H1 (cell line): ENCODE results near the gene BPIFB6. TPM values are rescaled to one million over a fixed set of nuclear protein-coding genes. Genes with fewer than 3 reads are reported as not detected.

Experiments used
- CTCF ChIA-PET: fragments of 300-600 bp; sonication (Branson Sonifier 250); formaldehyde crosslinking; loops from one replicate; lab custom pipeline; 2021; ENCODE audit not compliant: partially characterized antibody; lab: Charles Lee
- POLR2A ChIA-PET: fragments of 300-600 bp; sonication (Branson Sonifier 250); formaldehyde crosslinking; loops from one replicate; lab custom pipeline; 2021; ENCODE audit warnings: inconsistent platforms; ENCODE audit not compliant: partially characterized antibody; lab: Charles Lee
- DNase-seq, 2 experiments: peaks; one replicate each; pipeline versions ENCODE4 v3.0.0 to v3.0.0-alpha.2; 2010 to 2022; ENCODE audit warnings: low spot score in 2 of 2, low read depth in 1 of 2, mixed read lengths in 1 of 2
- FAIRE-seq: peaks from 2 replicates; lab custom pipeline; 2011; peaks lifted over from hg19 to GRCh38; lab: Jason Lieb, UNC
- H2AFZ ChIP-seq: 2 replicates; pipeline ENCODE4 v1.8.1; 2012; ENCODE audit warnings: low read length, inconsistent platforms
- H2AK5ac ChIP-seq: 2 replicates; pipeline ENCODE4 v1.6.1; 2013; ENCODE audit warnings: low read depth, low read length
- H2BK120ac ChIP-seq: replicated peaks from 2 replicates; pipeline ENCODE3; 2013; ENCODE audit warnings: low read depth, low read length, inconsistent platforms
- H2BK12ac ChIP-seq: 2 replicates; pipeline ENCODE4 v1.6.1; 2013; ENCODE audit warnings: low read depth, low read length
- H2BK15ac ChIP-seq: 2 replicates; pipeline ENCODE4 v1.6.1; 2013; ENCODE audit warnings: low read length
- H2BK20ac ChIP-seq: 2 replicates; pipeline ENCODE4 v1.6.1; 2013; ENCODE audit warnings: low read length
- H2BK5ac ChIP-seq: 2 replicates; pipeline ENCODE4 v1.6.1; 2013; ENCODE audit warnings: low read depth, low read length
- H3K14ac ChIP-seq: 2 replicates; pipeline ENCODE4 v1.6.1; 2013; ENCODE audit warnings: inconsistent platforms; ENCODE audit not compliant: insufficient read length
- H3K18ac ChIP-seq: 2 replicates; pipeline ENCODE4 v1.6.1; 2013; ENCODE audit warnings: low read length; ENCODE audit errors: extremely low read depth
- H3K23ac ChIP-seq: 2 replicates; pipeline ENCODE4 v1.6.1; 2013; ENCODE audit warnings: inconsistent platforms; ENCODE audit not compliant: insufficient read length
- H3K23me2 ChIP-seq: 2 replicates; pipeline ENCODE4 v1.6.1; 2013; ENCODE audit warnings: low read depth, low read length
- H3K27ac ChIP-seq: 2 replicates; pipeline ENCODE4 v1.6.1; 2011; ENCODE audit warnings: low read depth, low read length, inconsistent platforms
- H3K27me3 ChIP-seq, 4 experiments: replicated peaks in 1 of 4; 1 replicate in 1 of 4; 2 replicates in 3 of 4; pipeline versions ENCODE4 v1.6.1 to v1.8.1; 2011 to 2013; ENCODE audit warnings: low read length in 3 of 4, mild to moderate bottlenecking in 3 of 4, inconsistent platforms in 2 of 4, mixed read lengths in 2 of 4, moderate library complexity in 1 of 4; ENCODE audit not compliant: control insufficient read depth in 3 of 4, insufficient read depth in 3 of 4; ENCODE audit errors: extremely low read depth in 1 of 4
- H3K36me3 ChIP-seq, 4 experiments: 2 replicates each; pipeline versions ENCODE4 v1.6.1 to v1.8.1; 2011 to 2013; ENCODE audit warnings: mild to moderate bottlenecking in 4 of 4, low read length in 3 of 4, moderate library complexity in 2 of 4, control low read depth in 1 of 4, inconsistent platforms in 1 of 4; ENCODE audit not compliant: insufficient read depth in 4 of 4, control insufficient read depth in 2 of 4
- H3K4ac ChIP-seq: replicated peaks from 2 replicates; pipeline ENCODE3; 2013; ENCODE audit warnings: low read length, low read depth, mixed read lengths, inconsistent platforms; ENCODE audit not compliant: insufficient read length
- H3K4me1 ChIP-seq, 4 experiments: replicated peaks in 1 of 4; 1 replicate in 1 of 4; 2 replicates in 3 of 4; pipeline versions ENCODE4 v1.6.1 to v1.8.1; 2011 to 2013; ENCODE audit warnings: low read length in 3 of 4, inconsistent platforms in 2 of 4, mixed read lengths in 1 of 4; ENCODE audit not compliant: insufficient read depth in 4 of 4, control insufficient read depth in 3 of 4
- H3K4me2 ChIP-seq, 2 experiments: 2 replicates each; pipeline versions ENCODE4 v1.6.1 to v1.8.1; 2011 to 2013; ENCODE audit warnings: low read depth in 2 of 2, low read length in 2 of 2, control low read depth in 1 of 2, inconsistent platforms in 1 of 2, mild to moderate bottlenecking in 1 of 2; ENCODE audit not compliant: insufficient read depth in 1 of 2
- H3K4me3 ChIP-seq, 4 experiments: fragments of 200-600, 300-600 bp in 1 of 4; sonication (generic), shearing (Covaris generic), sonication (Bioruptor Twin) in 1 of 4; 2 replicates each; pipeline versions ENCODE4 v1.5.1 to v1.8.1; 2011 to 2016; ENCODE audit warnings: low read length in 4 of 4, low read depth in 3 of 4, control low read depth in 2 of 4, inconsistent platforms in 2 of 4, mild to moderate bottlenecking in 2 of 4, mixed read lengths in 1 of 4, moderate library complexity in 1 of 4; ENCODE audit not compliant: insufficient read depth in 2 of 4; ENCODE audit errors: extremely low read depth in 1 of 4
- H3K56ac ChIP-seq: replicated peaks from 2 replicates; pipeline ENCODE3; 2013; ENCODE audit warnings: low read depth, mild to moderate bottlenecking, mixed read lengths, low read length, inconsistent platforms; ENCODE audit not compliant: insufficient read length
- H3K79me1 ChIP-seq: 2 replicates; pipeline ENCODE4 v1.6.1; 2013; ENCODE audit warnings: low read depth, low read length, control low read depth
- H3K79me2 ChIP-seq, 2 experiments: 2 replicates each; pipeline versions ENCODE4 v1.6.1 to v1.8.1; 2012 to 2013; ENCODE audit warnings: low read length in 2 of 2, mild to moderate bottlenecking in 2 of 2, inconsistent platforms in 1 of 2; ENCODE audit not compliant: insufficient read depth in 2 of 2, control insufficient read depth in 1 of 2
- H3K9ac ChIP-seq, 4 experiments: replicated peaks in 1 of 4; 1 replicate in 1 of 4; 2 replicates in 3 of 4; pipeline versions ENCODE4 v1.6.1 to v1.8.1; 2011 to 2013; ENCODE audit warnings: low read depth in 3 of 4, low read length in 3 of 4, control low read depth in 2 of 4, mild to moderate bottlenecking in 2 of 4, moderate library complexity in 2 of 4, inconsistent platforms in 1 of 4; ENCODE audit errors: extremely low read depth in 1 of 4
- H3K9me3 ChIP-seq, 2 experiments: 2 replicates each; pipeline versions ENCODE4 v1.6.1 to v1.8.1; 2012 to 2013; ENCODE audit warnings: mild to moderate bottlenecking in 2 of 2, moderate library complexity in 2 of 2, control low read depth in 1 of 2, inconsistent platforms in 1 of 2, low read depth in 1 of 2, low read length in 1 of 2, mixed read lengths in 1 of 2; ENCODE audit not compliant: insufficient read depth in 2 of 2
- H4K20me1 ChIP-seq, 2 experiments: replicated peaks in 1 of 2; 2 replicates each; pipeline versions ENCODE3 to v1.8.1; 2011 to 2013; ENCODE audit warnings: inconsistent platforms in 2 of 2, low read length in 2 of 2, mild to moderate bottlenecking in 1 of 2; ENCODE audit not compliant: insufficient read depth in 2 of 2, control insufficient read depth in 1 of 2
- H4K5ac ChIP-seq: 2 replicates; pipeline ENCODE4 v1.6.1; 2013; ENCODE audit warnings: low read length, low read depth, mixed read lengths, inconsistent platforms; ENCODE audit not compliant: insufficient read length
- H4K8ac ChIP-seq: 2 replicates; pipeline ENCODE4 v1.8.0; 2013; ENCODE audit warnings: mild to moderate bottlenecking, moderate library complexity, low read length, inconsistent platforms; ENCODE audit not compliant: insufficient read depth; ENCODE audit errors: extremely low read depth
- H4K91ac ChIP-seq: replicated peaks from 2 replicates; pipeline ENCODE3; 2013; ENCODE audit warnings: low read length, mixed read lengths, inconsistent platforms; ENCODE audit not compliant: insufficient read length
- POU5F1 ChIP-seq: IDR thresholded peaks from 2 replicates; pipeline ENCODE4 v1.6.1; 2011; ENCODE audit warnings: low read depth, mild to moderate bottlenecking, low read length, moderate library complexity
- RNF2 ChIP-seq: fragments of 200-900, 300-1000 bp; sonication (generic); IDR thresholded peaks from 2 replicates; pipeline ENCODE4 v1.7.1; 2016; ENCODE audit warnings: borderline replicate concordance, low read depth, mild to moderate bottlenecking, antibody characterized with exemption, low read length; ENCODE audit not compliant: poor library complexity, severe bottlenecking; ENCODE audit errors: missing control alignments
- SP2 ChIP-seq: IDR thresholded peaks from 2 replicates; pipeline ENCODE4 v1.6.1; 2012; ENCODE audit warnings: mild to moderate bottlenecking, low read length, inconsistent platforms
- SP4 ChIP-seq: IDR thresholded peaks from 2 replicates; pipeline ENCODE4 v1.6.1; 2012; ENCODE audit warnings: low read length, inconsistent platforms
- TAF1 ChIP-seq: IDR thresholded peaks from 2 replicates; pipeline ENCODE4 v1.6.1; 2011; ENCODE audit warnings: mild to moderate bottlenecking, low read depth, low read length
- TEAD4 ChIP-seq: IDR thresholded peaks from 2 replicates; pipeline ENCODE4 v1.6.1; 2012; ENCODE audit warnings: low read depth, low read length, inconsistent platforms, mixed read lengths
- WGBS, 2 experiments: shearing (Covaris generic) in 1 of 2; methylation state at CpG; one replicate each; pipeline versions ENCODE4 v1.1.6 to v1.1.7; 2013 to 2015; ENCODE audit warnings: low lambda C conversion rate in 2 of 2, mixed read lengths in 2 of 2, inconsistent platforms in 1 of 2, low coverage in 1 of 2, missing lambda C conversion rate in 1 of 2; ENCODE audit not compliant: insufficient replicate concordance in 2 of 2, insufficient coverage in 1 of 2, insufficient read length in 1 of 2; ENCODE audit errors: extremely low coverage in 1 of 2, missing lambda C conversion rate in 1 of 2; 5-methylcytosine and 5-hydroxymethylcytosine counted together
- polyA plus RNA-seq, 7 experiments: library from polyadenylated mRNA; depleted of rRNA in 3 of 7; stranded (reverse) in 5 of 7; unstranded in 2 of 7; fragments of >200 nt in 5 of 7; fragments of 200-250 nt in 2 of 7; gene quantifications; 1 replicate in 5 of 7; 2 replicates in 1 of 7; 4 replicates in 1 of 7; pipeline versions ENCODE4 v1.2.1 to v1.2.3, GENCODE V29; 2011 to 2013; ENCODE audit warnings: missing spikeins in 2 of 7, mixed read lengths in 2 of 7
- total RNA-seq: library from RNA; stranded (reverse); fragmentation: NEBNext Ultra II Directional; extraction: Animal tissue kit (Norgen Biotek cat#: 25700); gene quantifications from 2 replicates; pipeline ENCODE4 v1.2.1, GENCODE V29; 2021

Gene BPIFB6
- total and polyA plus RNA-seq, 2 of the 8 experiments (the other 6 are each of a cell fraction or from before 2014, with no cell fraction given), result not detected

DNA sequence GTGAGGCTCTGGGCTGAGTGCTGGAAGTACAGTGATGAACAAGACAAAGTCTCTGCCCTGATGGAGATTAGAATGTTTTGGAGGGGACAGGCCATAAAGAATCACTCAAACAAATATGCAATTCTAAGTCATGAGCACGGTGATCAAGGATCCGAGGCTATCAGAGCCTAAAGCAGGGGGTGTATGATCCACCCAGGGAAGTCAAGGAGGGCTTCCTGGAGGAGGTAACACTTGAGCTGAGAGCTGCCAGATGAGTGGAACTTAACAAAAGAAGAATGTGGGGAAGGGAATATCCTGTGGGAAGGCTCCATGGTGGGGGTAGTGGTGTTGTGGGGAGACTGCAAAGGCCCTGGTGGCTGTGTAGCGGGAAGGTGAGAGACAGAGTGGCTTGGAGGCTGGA, 60.2 kb downstream of the BPIFB6 start:
- Histone ChIP-seq H2BK120ac (no peak overlapping the region), H3K18ac (no peak overlapping the region), H2BK5ac (no peak overlapping the region), H3K79me2 (no peaks in the 10 kb centered on the region), H4K91ac (no peak overlapping the region), H2BK12ac (no peak overlapping the region), H3K14ac (no peak overlapping the region), H3K4me3 (no peak overlapping the region), H3K4me2 (no peak overlapping the region), H3K4ac (no peak overlapping the region), H2BK20ac (no peak overlapping the region), H2AK5ac (no peak overlapping the region), H4K5ac (no peak overlapping the region), H3K79me1 (no peaks in the 10 kb centered on the region), H4K20me1 (no peaks in the 10 kb centered on the region), H3K4me1 (no peaks in the 10 kb centered on the region), H3K27me3 (no peaks in the 10 kb centered on the region), H2BK15ac (no peak overlapping the region), H3K9ac (no peak overlapping the region), H3K27ac (no peak overlapping the region), H3K9me3 (no peaks in the 10 kb centered on the region), H2AFZ (no peak overlapping the region), H3K23ac (no peak overlapping the region), H3K36me3 (no peaks in the 10 kb centered on the region)
- no peak for DNase-seq
- CTCF ChIA-PET, result interaction anchor here (0.9 to 1.8 kb wide), 6 partner anchors 13 to 249 kb away, joined by 3 to 6 read pairs (median 4); no protein-coding TSS in a partner anchor
- WGBS, 2 experiments, result 88% methylated on average over 3 of the region's 3 CpGs; no CpG with 5 or more reads in 1 of the 2 experiments
- FAIRE-seq, result no peak
- TF ChIP-seq TAF1, result no peak
- TF ChIP-seq SP2, result no peak
- TF ChIP-seq RNF2, result no peak
- no peak for TF ChIP-seq TEAD4
- TF ChIP-seq POU5F1, result no peak
- TF ChIP-seq SP4, result no peak
- TF ChIP-seq, all 59 proteins: peak for 0
- no peak overlapping the region for H4K8ac ChIP-seq
- H3K56ac ChIP-seq, result no peak overlapping the region
- H3K23me2 ChIP-seq, result peaks cover 7% of the 10 kb centered on the region; the same call in 1 of the 2 replicates
- POLR2A ChIA-PET, result no interaction called here
